HG03439 (cell line): ENCODE results near the gene MED15.

Experiments
- ATAC-seq: cut with Tn5 transposase; IDR thresholded peaks from one replicate; pipeline ENCODE4 v1.9.1; 2021; ENCODE audit warnings: mild to moderate bottlenecking, moderate library complexity; ENCODE audit not compliant: unreplicated experiment

Gene MED15

DNA sequence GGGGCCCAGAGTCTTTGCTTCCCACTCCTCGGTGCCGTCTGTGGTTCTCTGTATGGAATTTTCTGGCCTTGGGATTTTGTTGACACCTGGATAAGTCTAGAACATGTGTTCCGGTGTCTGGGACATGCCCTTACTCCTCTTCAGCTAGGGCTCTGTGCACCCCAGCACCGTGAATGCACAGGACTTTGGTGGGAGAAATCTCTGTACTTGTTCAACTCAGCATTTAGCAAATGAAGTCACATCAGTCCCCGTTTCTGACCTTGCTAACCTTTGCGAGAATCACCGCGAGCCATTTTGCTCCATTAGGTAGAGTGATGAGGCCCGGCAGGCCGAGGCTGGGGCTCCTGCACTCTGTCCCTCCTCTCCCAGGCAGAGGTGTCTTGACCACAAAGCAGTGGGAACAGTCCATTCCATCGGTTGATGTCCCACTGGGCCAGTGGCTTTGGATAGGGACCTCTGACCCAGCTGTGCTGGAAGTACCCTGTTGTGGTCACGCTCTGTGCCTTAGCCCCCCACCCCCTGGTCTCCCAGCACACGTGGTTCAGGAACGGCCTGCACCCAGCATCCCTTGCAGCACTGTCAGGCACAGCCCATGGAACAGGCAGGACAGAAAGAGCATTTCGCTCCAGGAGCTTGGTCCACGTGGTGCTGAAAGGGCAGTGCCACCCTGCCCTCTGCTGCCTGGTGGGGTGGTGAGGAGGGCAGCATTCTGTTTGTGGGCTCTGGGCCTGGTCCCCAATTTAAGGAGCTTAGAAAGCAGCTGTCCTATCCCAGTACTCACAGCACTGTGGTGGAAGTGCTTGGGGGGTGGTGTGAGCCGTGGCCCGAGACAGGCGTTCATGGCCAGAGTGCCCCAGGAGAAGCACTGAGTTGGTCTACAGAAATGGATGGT lies 73.4 kb downstream of the MED15 start:
- ATAC-seq, result no peak

DNA sequence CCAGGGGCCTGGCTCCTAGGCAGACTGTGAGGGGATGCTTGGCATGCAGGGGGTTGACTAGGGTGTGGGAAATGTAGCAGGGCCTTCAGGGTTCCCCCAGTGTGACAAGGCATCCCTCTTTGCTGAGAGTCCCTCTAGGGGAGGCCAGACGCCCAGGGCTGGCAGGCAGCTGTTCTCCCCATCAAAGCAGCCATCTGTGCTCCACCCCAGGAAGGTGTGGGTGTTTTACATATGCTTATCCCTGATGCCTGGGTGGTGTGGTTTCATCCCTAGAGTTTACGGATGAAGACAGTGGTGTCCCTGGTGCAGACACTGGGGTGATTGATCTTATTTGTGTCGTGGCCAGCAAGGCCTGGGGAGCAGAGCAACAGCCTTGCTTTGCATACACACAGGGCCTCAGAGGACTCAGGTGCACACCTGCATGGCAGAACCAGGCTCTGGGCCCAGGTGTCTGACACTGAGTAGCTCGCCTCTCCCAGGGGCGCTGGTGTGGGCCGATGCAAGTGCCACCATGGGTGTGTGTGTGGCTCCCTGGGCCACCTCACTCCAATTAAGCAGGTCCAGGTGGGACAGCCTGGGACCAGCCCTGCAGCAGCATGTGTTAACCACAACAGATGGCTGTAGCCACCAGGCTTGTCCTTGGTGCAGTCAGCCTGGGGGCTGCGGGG lies 74.2 kb downstream of the MED15 start:
- no peak for ATAC-seq

DNA sequence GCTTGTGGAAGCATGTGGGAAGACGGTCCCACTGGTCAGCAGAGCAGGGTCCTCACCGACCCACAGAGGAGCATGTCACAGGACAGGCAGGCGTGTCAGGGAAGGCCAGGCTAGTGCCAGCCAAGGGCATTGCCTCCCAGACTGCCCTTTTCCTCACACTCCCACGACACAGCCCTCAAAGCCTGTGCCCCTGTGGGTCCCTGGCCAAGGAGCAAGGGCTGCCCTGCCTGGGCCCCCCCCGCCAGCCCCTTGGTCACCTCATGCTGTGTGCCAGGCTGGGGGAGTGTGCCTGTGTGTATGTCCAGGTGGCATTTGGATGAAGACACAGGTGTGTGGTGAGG lies 74.7 kb downstream of the MED15 start:
- ATAC-seq, result no peak

DNA sequence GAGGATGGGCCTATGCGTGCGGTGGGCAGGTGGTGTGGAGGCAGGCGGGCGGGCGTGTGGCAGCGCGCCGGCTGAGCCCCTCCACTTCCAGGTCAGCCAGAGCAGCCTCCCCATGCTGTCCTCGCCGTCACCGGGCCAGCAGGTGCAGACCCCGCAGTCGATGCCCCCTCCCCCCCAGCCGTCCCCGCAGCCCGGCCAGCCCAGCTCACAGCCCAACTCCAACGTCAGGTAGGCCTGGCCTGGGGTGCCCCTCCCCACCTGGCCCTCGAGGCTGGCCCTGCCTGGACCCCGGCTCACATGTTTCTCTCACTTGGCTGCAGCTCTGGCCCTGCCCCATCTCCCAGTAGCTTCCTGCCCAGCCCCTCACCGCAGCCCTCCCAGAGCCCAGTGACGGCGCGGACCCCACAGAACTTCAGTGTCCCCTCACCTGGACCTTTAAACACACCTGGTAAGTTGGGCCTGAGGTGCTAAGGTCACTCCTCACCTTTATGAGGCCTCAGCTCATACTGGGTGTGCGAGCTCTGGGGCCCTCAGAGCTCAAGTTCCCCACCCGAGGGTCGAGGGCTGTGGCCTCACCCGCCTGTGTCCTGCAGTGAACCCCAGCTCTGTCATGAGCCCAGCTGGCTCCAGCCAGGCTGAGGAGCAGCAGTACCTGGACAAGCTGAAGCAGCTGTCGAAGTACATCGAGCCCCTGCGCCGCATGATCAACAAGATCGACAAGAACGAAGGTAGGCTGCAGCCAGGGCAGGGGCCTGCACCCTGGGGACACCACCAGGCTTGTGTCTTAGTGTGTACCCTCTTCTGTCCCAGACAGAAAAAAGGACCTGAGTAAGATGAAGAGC lies 75.3 kb downstream of the MED15 start:
- no peak for ATAC-seq

DNA sequence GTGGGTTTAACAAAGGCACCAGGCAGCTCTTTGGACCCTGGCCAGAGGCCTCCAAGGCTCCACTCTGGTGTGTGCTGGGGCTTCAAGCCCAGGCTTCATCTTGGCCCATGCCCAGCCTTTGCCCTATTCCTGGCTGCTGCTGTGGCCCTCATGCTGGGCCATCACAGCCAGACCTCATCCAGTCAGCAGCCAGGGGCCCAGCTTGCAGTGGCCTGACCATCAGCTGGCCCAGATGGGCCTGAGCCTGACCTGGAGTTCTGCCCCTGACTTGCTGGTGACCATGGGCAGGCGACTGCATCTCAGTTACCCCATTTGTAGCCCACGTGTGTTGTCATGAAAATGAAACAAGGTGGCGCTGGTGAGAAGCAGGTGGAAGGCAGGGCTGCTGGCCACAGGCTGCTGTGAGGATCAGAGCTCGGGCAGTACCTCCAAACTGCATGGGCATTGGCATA lies 76.1 kb downstream of the MED15 start:
- ATAC-seq, result no peak

DNA sequence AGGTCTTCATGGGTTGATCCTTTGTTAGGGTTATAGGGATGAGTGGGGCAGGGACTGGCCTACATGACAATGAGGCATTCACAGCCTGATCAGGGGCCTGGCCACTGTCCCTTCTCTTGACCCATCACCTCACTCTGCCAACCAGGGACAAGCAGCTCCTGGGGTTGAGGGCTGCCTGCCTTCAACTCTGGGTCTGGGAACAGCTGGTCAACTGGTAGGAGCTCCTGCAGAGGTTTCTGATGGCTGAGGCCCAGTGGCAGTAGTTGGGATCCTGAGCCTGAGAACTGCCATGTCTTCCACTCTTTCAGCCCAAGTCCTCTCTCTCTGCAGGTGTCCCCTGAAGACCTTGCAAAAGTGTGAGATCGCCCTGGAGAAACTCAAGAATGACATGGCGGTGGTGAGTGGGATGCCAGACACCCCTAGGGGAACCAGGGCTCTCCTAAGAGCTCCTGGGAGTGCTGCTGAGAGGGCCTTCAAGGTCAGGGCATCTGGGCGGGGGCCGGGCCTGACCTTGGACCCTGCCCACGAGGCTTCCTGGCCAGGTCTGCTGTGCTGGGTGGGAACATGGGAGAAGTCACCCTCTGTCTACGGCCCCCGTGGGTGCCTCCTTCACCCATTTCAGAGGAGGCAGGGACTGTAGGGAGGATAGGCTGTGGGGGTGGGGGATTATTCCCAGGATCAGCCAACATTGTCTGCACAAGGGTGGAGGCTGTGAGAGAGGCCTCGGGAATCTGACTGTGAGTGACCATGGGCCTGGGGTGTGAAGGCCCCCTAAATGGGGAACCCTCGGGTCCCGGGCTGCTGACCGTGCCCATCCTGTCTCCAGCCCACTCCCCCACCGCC lies 76.8 kb downstream of the MED15 start:
- ATAC-seq, result no peak

- ATAC-seq, result no peak
These were observed 77.6 kb downstream of the MED15 start for GRCh38 chr22:20584872-20585638.

GRCh38 chr22:20585639-20586402 lies 78.4 kb downstream of the MED15 start:
- ATAC-seq, result no peak

- no peak for ATAC-seq
These were observed 79.0 kb downstream of the MED15 start for GRCh38 chr22:20586403-20586745.

GRCh38 chr22:20587206-20587958 lies 80.0 kb downstream of the MED15 start:
- ATAC-seq, result no peak

DNA sequence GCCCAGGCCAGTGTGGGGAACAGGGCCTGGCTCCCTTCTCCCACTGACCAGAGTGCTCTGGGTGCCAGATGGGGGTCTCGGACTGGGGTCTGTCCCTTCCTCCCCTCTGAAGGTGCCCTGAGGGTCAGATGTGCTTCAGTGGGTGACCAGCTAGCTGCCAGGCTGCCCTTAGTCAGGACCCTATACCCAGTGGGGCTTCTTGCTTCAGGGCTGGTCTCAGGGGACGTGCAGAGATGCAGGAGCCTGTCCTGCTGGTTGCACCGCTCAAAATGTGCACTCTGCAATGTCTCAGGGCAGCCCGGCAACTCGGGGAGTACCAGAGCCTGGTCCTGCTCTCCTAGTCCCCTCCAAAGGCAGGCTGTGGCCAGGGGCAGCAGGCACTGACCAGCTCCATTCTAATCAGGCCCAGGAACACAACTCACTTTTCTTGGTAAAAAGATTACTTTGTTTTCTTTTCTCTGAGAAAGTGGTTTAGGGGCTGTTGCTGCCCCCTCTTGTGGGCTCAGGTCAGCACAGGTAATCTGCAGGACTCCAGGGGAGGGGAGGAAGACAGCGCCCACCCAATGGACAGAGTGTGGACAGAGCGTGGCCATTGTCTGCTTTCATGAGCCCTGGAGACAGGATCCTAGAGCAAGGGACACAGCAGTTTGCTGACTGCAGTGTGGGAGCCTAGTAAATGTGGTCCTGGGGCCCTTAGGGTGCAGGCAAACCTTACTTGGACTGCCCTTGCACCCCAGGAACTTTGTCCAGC lies 80.9 kb downstream of the MED15 start:
- no peak for ATAC-seq

- ATAC-seq, result no peak
These were observed 81.6 kb downstream of the MED15 start for GRCh38 chr22:20588843-20589581.

DNA sequence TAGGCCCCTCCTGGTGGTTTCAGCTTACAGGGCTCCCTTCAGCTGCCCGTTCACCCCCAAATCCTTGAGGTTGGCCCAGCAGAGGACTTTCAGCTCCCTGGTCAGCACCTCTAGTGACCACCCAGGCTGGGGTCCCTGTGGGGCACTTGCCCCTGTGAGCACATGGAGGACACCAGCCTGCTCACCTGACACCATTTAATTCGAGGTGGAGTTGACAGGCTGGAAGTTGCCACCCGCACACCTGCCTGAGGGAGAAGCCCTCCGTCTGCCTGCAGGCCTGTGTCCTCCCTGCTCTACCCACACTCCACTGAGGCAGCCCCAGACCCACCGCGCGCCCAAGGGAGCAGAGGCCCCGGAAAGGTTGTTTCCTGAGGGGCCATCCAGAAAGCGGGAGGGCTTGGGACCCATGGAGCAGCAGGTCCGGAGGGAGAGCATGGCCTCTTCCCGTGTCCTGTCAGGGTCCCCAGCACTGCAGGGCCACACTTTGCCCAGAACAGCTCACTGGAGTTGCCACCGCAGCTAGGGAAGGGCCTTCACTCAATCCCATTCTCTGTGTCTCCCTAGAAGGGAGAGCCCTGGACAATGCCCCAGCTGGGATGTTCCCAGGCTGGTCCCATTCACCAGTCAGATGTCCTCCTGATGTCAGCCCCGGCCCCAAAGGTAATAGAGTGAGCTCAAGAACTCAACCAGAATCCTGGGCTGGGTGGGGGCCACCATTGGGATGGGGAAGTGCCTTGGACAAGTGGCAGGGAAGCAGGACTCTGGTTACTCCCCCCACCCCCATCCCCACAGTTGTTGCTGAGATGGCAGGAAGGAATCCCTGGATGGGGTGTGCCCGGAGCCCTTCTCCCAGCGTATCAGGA lies 82.4 kb downstream of the MED15 start:
- no peak for ATAC-seq

- no peak for ATAC-seq
These were observed 83.3 kb downstream of the MED15 start for GRCh38 chr22:20590477-20591294.

DNA sequence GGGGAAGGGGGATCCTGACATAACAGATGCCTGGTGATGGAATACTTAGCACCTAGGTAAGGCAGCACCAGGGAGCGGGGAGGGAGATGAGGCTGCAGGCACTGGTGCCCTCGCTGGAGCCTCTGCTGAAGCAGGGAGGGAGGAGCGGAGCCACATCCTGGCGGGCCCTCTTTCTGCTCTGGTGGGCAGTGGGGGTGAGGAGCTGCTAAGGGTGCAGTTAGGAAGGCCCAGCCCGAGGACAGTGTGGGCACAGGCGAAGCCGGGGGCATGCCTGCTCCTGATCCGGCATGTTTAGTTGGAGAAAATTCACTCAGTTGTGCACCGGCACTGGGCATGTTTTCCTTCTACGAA lies 83.9 kb downstream of the MED15 start:
- no peak for ATAC-seq
